ENCODE results near the gene CBX7.

DNA sequence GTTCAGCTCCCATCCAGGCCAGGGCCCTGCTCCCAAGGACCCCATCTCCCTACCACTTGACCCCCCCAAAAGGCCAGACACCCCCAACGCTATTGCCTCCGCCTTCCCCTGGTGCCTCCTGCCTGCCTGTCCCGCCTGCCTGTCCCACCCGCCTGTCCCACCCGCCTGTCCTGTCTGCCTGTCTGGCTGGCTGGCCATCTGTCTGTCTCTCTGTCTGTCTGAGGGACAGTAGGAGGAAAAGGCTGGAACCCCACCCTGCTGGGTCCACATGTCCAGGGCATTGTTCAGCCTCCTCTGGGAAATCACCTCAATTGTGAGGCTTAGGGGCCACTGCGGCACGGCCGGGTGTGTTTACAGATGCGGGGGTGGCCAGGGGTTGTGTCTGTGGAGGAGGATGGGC lies 25.3 kb upstream of the CBX7 start:
- TF ChIP-seq MAZ (IDR thresholded peaks at IDR 0.05; ENCODE audit: borderline replicate concordance, low read depth, low read length) (no peak), NFE2L2 (IDR thresholded peaks at IDR 0.05; ENCODE audit: low read depth, low read length) (no peak), RFX5 (IDR thresholded peaks at IDR 0.05; ENCODE audit: low read depth, low read length) (no peak), FOS (IDR thresholded peaks at IDR 0.05; ENCODE audit: low read depth, low read length) (no peak), CEBPB (IDR thresholded peaks at IDR 0.05; ENCODE audit: low read depth, low read length) (no peak), MXI1 (IDR thresholded peaks at IDR 0.05; ENCODE audit: borderline replicate concordance, low read depth, low read length) (no peak)
- TF ChIP-seq, protein P1, sequence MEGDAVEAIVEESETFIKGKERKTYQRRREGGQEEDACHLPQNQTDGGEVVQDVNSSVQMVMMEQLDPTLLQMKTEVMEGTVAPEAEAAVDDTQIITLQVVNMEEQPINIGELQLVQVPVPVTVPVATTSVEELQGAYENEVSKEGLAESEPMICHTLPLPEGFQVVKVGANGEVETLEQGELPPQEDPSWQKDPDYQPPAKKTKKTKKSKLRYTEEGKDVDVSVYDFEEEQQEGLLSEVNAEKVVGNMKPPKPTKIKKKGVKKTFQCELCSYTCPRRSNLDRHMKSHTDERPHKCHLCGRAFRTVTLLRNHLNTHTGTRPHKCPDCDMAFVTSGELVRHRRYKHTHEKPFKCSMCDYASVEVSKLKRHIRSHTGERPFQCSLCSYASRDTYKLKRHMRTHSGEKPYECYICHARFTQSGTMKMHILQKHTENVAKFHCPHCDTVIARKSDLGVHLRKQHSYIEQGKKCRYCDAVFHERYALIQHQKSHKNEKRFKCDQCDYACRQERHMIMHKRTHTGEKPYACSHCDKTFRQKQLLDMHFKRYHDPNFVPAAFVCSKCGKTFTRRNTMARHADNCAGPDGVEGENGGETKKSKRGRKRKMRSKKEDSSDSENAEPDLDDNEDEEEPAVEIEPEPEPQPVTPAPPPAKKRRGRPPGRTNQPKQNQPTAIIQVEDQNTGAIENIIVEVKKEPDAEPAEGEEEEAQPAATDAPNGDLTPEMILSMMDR (conservative IDR thresholded peaks at IDR 0.05; ENCODE audit: low read depth, low read length) = no peak

All from IMR-90 (cell line).